Fibroblast of lung (primary cell): ENCODE measurements around the gene UNC13C. TPM values are rescaled to one million over a fixed set of nuclear protein-coding genes. Genes with fewer than 3 reads are reported as not detected.

Experiments
- DNase-seq, 2 donors: peaks; one replicate each; pipeline versions ENCODE4 v3.0.0 to v3.0.0-alpha.2; 2010; ENCODE audit warnings: low read depth in 2 of 2
- H2AFZ ChIP-seq: 2 replicates; pipeline ENCODE4 v1.5.1; 2012; ENCODE audit warnings: low read length, control low read depth, inconsistent platforms
- H3K27ac ChIP-seq: 2 replicates; pipeline ENCODE4 v1.5.1; 2011; ENCODE audit warnings: low read length, control low read depth; ENCODE audit not compliant: insufficient read depth
- H3K27me3 ChIP-seq: 2 replicates; pipeline ENCODE4 v1.5.1; 2011; ENCODE audit warnings: mild to moderate bottlenecking, low read length; ENCODE audit not compliant: control insufficient read depth, insufficient read depth
- H3K36me3 ChIP-seq: 2 replicates; pipeline ENCODE4 v1.5.1; 2011; ENCODE audit warnings: low read length; ENCODE audit not compliant: control insufficient read depth, insufficient read depth
- H3K4me1 ChIP-seq: 2 replicates; pipeline ENCODE4 v1.5.1; 2011; ENCODE audit warnings: low read length; ENCODE audit not compliant: control insufficient read depth, insufficient read depth; ENCODE audit errors: extremely low read depth
- H3K4me2 ChIP-seq: 2 replicates; pipeline ENCODE4 v1.5.1; 2011; ENCODE audit warnings: low read length, control low read depth; ENCODE audit not compliant: insufficient read depth; ENCODE audit errors: extremely low read depth
- H3K4me3 ChIP-seq, 4 experiments: fragments of 200-600 bp in 1 of 4; sonication (generic) in 1 of 4; replicated peaks in 1 of 4; 2 replicates each; pipeline ENCODE4 v1.5.1; 2011 to 2016; ENCODE audit warnings: low read length in 4 of 4, low read depth in 3 of 4, mild to moderate bottlenecking in 3 of 4, control low read depth in 2 of 4, inconsistent platforms in 1 of 4, mixed read lengths in 1 of 4; ENCODE audit not compliant: insufficient read depth in 1 of 4; ENCODE audit errors: control extremely low read depth in 1 of 4
- H3K79me2 ChIP-seq: 2 replicates; pipeline ENCODE4 v1.5.1; 2012; ENCODE audit warnings: mild to moderate bottlenecking, low read length, inconsistent platforms; ENCODE audit not compliant: control insufficient read depth, insufficient read depth
- H3K9ac ChIP-seq: 2 replicates; pipeline ENCODE4 v1.5.1; 2011; ENCODE audit warnings: mild to moderate bottlenecking, low read length, control low read depth; ENCODE audit not compliant: insufficient read depth
- H3K9me3 ChIP-seq: 2 replicates; pipeline ENCODE4 v1.5.1; 2012; ENCODE audit warnings: low read depth, low read length; ENCODE audit not compliant: control insufficient read depth, insufficient read depth
- H4K20me1 ChIP-seq: 2 replicates; pipeline ENCODE4 v1.5.1; 2011; ENCODE audit warnings: low read length; ENCODE audit not compliant: control insufficient read depth, insufficient read depth; ENCODE audit errors: extremely low read depth
- CTCF ChIP-seq, 2 donors: IDR thresholded peaks in 1 of 2; conservative IDR thresholded peaks in 1 of 2; 1 replicate in 1 of 2; 2 replicates in 1 of 2; pipeline ENCODE4 v1.5.1; 2011 to 2012; ENCODE audit warnings: low read length in 2 of 2, control low read depth in 1 of 2, inconsistent platforms in 1 of 2, low read depth in 1 of 2, mild to moderate bottlenecking in 1 of 2
- EZH2 ChIP-seq: IDR thresholded peaks from 2 replicates; pipeline ENCODE4 v1.5.1; 2012; ENCODE audit warnings: low read length, control low read depth, mild to moderate bottlenecking; ENCODE audit errors: missing control alignments
- polyA plus RNA-seq, 2 donors: library from polyadenylated mRNA; depleted of rRNA in 1 of 2; stranded (reverse) in 1 of 2; unstranded in 1 of 2; fragments of >200 nt; gene quantifications; 2 replicates each; pipeline ENCODE4 v1.2.1, GENCODE V29; 2011 to 2012; ENCODE audit warnings: missing spikeins in 1 of 2
- total RNA-seq: library from RNA; depleted of rRNA; stranded (reverse); fragments of >200 nt; gene quantifications from 2 replicates; pipeline ENCODE4 v1.2.1, GENCODE V29; 2014

Gene UNC13C
- total and polyA plus RNA-seq, 2 donors (not counting 1 experiment from before 2014, with no cell fraction given): not detected

GRCh38 chr15:54101664-54102270, 123.5 kb downstream of the UNC13C start:
- no peak overlapping the region for H3K27ac ChIP-seq
- H3K9ac ChIP-seq: no peak overlapping the region
- no peaks in the 10 kb centered on the region for H4K20me1 ChIP-seq
- no peaks in the 10 kb centered on the region for H3K36me3 ChIP-seq
- H2AFZ ChIP-seq: no peak overlapping the region
- TF ChIP-seq EZH2 (no peak), CTCF (conservative IDR thresholded peaks at IDR 0.05 in 1 of 2, IDR thresholded peaks at IDR 0.05 in 1 of 2; ENCODE audit: low read depth in 1 of 2, low read length in 2 of 2) (no peak)
- no peaks in the 10 kb centered on the region for H3K4me1 ChIP-seq
- no peaks in the 10 kb centered on the region for H3K9me3 ChIP-seq
- H3K27me3 ChIP-seq: no peaks in the 10 kb centered on the region
- H3K4me3 ChIP-seq: no peak overlapping the region
- H3K4me2 ChIP-seq: no peak overlapping the region
- peak in 1 of 2 donors; percentile 6 for DNase-seq
- H3K79me2 ChIP-seq: no peaks in the 10 kb centered on the region

GRCh38 chr15:54102704-54103103, 124.5 kb downstream of the UNC13C start:
- Histone ChIP-seq H3K4me1 (no peaks in the 10 kb centered on the region), H3K4me2 (no peak overlapping the region), H3K27ac (no peak overlapping the region), H4K20me1 (no peaks in the 10 kb centered on the region), H3K27me3 (no peaks in the 10 kb centered on the region), H3K9ac (no peak overlapping the region), H3K9me3 (no peaks in the 10 kb centered on the region), H3K4me3 (no peak overlapping the region), H2AFZ (no peak overlapping the region), H3K79me2 (no peaks in the 10 kb centered on the region), H3K36me3 (no peaks in the 10 kb centered on the region)
- no peak for DNase-seq
- no peak for TF ChIP-seq EZH2
- no peak for TF ChIP-seq CTCF (conservative IDR thresholded peaks at IDR 0.05 in 1 of 2, IDR thresholded peaks at IDR 0.05 in 1 of 2; ENCODE audit: low read depth in 1 of 2, low read length in 2 of 2)

GRCh38 chr15:54109014-54109413, 130.8 kb downstream of the UNC13C start:
- no peak overlapping the region for H2AFZ ChIP-seq
- no peaks in the 10 kb centered on the region for H3K36me3 ChIP-seq
- no peaks in the 10 kb centered on the region for H3K79me2 ChIP-seq
- TF ChIP-seq CTCF (conservative IDR thresholded peaks at IDR 0.05 in 1 of 2, IDR thresholded peaks at IDR 0.05 in 1 of 2; ENCODE audit: low read depth in 1 of 2, low read length in 2 of 2) (no peak), EZH2 (no peak)
- H3K27ac ChIP-seq: no peak overlapping the region
- no peaks in the 10 kb centered on the region for H3K27me3 ChIP-seq
- H3K4me3 ChIP-seq: no peak overlapping the region
- DNase-seq: no peak
- no peaks in the 10 kb centered on the region for H4K20me1 ChIP-seq
- no peak overlapping the region for H3K4me2 ChIP-seq
- H3K9me3 ChIP-seq: no peaks in the 10 kb centered on the region
- H3K4me1 ChIP-seq: no peaks in the 10 kb centered on the region
- H3K9ac ChIP-seq: no peak overlapping the region
